NCI-H345 (cell line): ENCODE data around the gene RBM25.
"Not testable (repeated sequence)": the region's sequence is repeated elsewhere in the genome, so short reads cannot be mapped to it uniquely, and the experiment has no call there.

Source experiments
- DNase-seq: peaks from one replicate; lab custom pipeline; 2025; lab: John Stamatoyannopoulos, UW

RBM25 gene

GRCh38 chr14:73168691-73169090, 110.4 kb downstream of the RBM25 start:
- DNase-seq: no peak

- DNase-seq: not testable (repeated sequence)
These were observed 111.5 kb downstream of the RBM25 start for GRCh38 chr14:73169855-73170254.

GRCh38 chr14:73170686-73171085, 112.4 kb downstream of the RBM25 start:
- DNase-seq: no peak

GRCh38 chr14:73172500-73172899, 114.2 kb downstream of the RBM25 start:
- DNase-seq: no peak

- peak; percentile 0 for DNase-seq
These were observed 114.9 kb downstream of the RBM25 start for GRCh38 chr14:73173092-73173735.
